SK-MEL-5 (cell line): ENCODE data around the gene SLC12A3. TPM values are rescaled to one million over a fixed set of nuclear protein-coding genes. Genes with fewer than 3 reads are reported as not detected.
A peak's percentile ranks its signal among the peaks of the same experiment; 100 is the strongest.

Experiments
- DNase-seq: peaks from one replicate; pipeline ENCODE4 v3.0.0-alpha.2; 2016; ENCODE audit warnings: low read depth, low spot score
- in situ Hi-C: cut with HindIII; loops from 2 replicates; pipeline ENCODE4 v1.10.0; 2016; ENCODE audit warnings: low sequenced_read_pairs, high pct_unique_total_duplicates, low pct_unique_long_range_greater_than_20kb
- total RNA-seq: library from RNA; depleted of rRNA; stranded (reverse); fragments of >200 nt; shearing (Covaris generic); gene quantifications from 2 replicates; pipeline ENCODE4 v1.2.3, GENCODE V29; 2014

SLC12A3 gene
- total RNA-seq, 1 experiment from 2014 or later = not detected

GRCh38 chr16:56898847-56899246, 33.8 kb downstream of the SLC12A3 start:
- no peak for DNase-seq
- in situ Hi-C loops = no loop called here

GRCh38 chr16:56903866-56904265, 38.9 kb downstream of the SLC12A3 start:
- in situ Hi-C loops = no loop called here
- no peak for DNase-seq

- no peak for DNase-seq
- in situ Hi-C loops = no loop called here
Measured at GRCh38 chr16:56907401-56907800, 42.4 kb downstream of the SLC12A3 start.

- no peak for DNase-seq
- in situ Hi-C loops = no loop called here
Measured at GRCh38 chr16:56909527-56909979, 44.5 kb downstream of the SLC12A3 start.

GRCh38 chr16:56910112-56910511, 45.1 kb downstream of the SLC12A3 start:
- in situ Hi-C loops = no loop called here
- no peak for DNase-seq

- peak; percentile 62 for DNase-seq
- in situ Hi-C loops = no loop called here
Measured at GRCh38 chr16:56910654-56911539, 45.9 kb downstream of the SLC12A3 start.

GRCh38 chr16:56911771-56912571, 47.0 kb downstream of the SLC12A3 start:
- DNase-seq = no peak
- in situ Hi-C loops = no loop called here

GRCh38 chr16:56912746-56913708, 48.0 kb downstream of the SLC12A3 start:
- DNase-seq = no peak
- in situ Hi-C loops = no loop called here

GRCh38 chr16:56914896-56915295, 49.9 kb downstream of the SLC12A3 start:
- in situ Hi-C loops = no loop called here
- no peak for DNase-seq

GRCh38 chr16:56915336-56916119, 50.5 kb downstream of the SLC12A3 start:
- DNase-seq = no peak
- in situ Hi-C loops = no loop called here

GRCh38 chr16:56916571-56917403, 51.8 kb downstream of the SLC12A3 start:
- in situ Hi-C loops = no loop called here
- no peak for DNase-seq

GRCh38 chr16:56918467-56919012, 53.5 kb downstream of the SLC12A3 start:
- in situ Hi-C loops = no loop called here
- DNase-seq = no peak

- in situ Hi-C loops = no loop called here
- DNase-seq = no peak
Measured at GRCh38 chr16:56919099-56919800, 54.2 kb downstream of the SLC12A3 start.

- no peak for DNase-seq
- in situ Hi-C loops = no loop called here
Measured at GRCh38 chr16:56921571-56921970, 56.6 kb downstream of the SLC12A3 start.

- DNase-seq = no peak
- in situ Hi-C loops = no loop called here
Measured at GRCh38 chr16:56923481-56924091, 58.6 kb downstream of the SLC12A3 start.
